ENCODE results near the gene TMEM63C.
A peak's percentile ranks its signal among the peaks of the same experiment; 100 is the strongest.

The TMEM63C gene

DNA sequence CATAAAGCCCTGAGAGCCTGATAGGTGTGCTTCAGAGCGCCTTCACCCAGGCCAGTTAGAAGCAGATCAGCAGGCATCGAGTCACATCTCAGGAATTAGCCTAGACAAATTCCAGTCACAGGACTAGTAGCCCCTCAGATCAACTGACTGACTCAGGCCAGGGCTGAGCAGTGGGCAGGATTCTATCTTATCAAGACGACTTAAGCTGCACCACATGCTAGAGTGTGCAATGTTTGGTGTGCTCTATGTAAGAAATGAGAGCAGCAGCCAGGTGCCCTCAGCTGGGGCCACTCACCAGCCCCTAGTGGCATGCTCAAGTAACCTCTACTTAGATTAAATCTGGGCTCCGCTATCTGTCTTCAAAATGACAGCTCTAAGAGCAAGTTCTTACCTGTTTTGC is 109.1 kb downstream of the TMEM63C start:
- TF ChIP-seq, protein P1, sequence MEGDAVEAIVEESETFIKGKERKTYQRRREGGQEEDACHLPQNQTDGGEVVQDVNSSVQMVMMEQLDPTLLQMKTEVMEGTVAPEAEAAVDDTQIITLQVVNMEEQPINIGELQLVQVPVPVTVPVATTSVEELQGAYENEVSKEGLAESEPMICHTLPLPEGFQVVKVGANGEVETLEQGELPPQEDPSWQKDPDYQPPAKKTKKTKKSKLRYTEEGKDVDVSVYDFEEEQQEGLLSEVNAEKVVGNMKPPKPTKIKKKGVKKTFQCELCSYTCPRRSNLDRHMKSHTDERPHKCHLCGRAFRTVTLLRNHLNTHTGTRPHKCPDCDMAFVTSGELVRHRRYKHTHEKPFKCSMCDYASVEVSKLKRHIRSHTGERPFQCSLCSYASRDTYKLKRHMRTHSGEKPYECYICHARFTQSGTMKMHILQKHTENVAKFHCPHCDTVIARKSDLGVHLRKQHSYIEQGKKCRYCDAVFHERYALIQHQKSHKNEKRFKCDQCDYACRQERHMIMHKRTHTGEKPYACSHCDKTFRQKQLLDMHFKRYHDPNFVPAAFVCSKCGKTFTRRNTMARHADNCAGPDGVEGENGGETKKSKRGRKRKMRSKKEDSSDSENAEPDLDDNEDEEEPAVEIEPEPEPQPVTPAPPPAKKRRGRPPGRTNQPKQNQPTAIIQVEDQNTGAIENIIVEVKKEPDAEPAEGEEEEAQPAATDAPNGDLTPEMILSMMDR (IDR thresholded peaks at IDR 0.05), result no peak
- Histone ChIP-seq H3K4me1 (ENCODE audit: control insufficient read depth in 1 of 2, insufficient read depth in 1 of 2, low read depth in 1 of 2, low read length in 1 of 2) (peaks cover 9 to 11% of the 10 kb centered on the region in 2 experiments), H3K27me3 (no peaks in the 10 kb centered on the region), H3K27ac (no peak overlapping the region), H3K9me3 (no peaks in the 10 kb centered on the region), H3K36me3 (no peaks in the 10 kb centered on the region), H3K4me3 (ENCODE audit: low read depth in 1 of 2, low read length in 1 of 2) (no peak overlapping the region)

DNA sequence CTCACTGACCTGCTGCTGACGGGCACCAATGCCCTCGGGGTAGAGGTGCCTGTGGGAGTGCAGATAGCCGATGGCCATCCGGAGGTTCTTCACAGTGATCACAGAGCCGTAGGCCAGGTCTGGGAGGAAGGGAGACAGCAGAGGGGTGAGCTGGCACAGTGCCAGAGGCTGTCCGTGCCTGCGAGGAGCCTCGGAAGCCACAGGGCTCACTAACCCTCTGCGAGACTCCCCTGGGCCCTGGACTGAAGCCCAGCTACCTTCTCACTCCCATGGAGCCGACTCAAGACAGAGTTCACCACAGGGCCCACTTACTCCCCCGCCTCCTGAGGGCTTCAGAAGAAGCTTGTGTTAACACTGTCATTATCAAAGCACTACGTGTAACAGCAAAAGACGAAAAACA is 114.6 kb downstream of the TMEM63C start:
- Histone ChIP-seq H3K27me3 (no peaks in the 10 kb centered on the region), H3K4me3 (ENCODE audit: low read depth in 1 of 2, low read length in 1 of 2) (no peak overlapping the region), H3K36me3 (no peaks in the 10 kb centered on the region), H3K27ac (no peak overlapping the region), H3K9me3 (no peaks in the 10 kb centered on the region), H3K4me1 (ENCODE audit: control insufficient read depth in 1 of 2, insufficient read depth in 1 of 2, low read depth in 1 of 2, low read length in 1 of 2) (peaks cover 5 to 7% of the 10 kb centered on the region in 2 experiments)
- TF ChIP-seq, protein P1 (IDR thresholded peaks at IDR 0.05), result no peak

DNA sequence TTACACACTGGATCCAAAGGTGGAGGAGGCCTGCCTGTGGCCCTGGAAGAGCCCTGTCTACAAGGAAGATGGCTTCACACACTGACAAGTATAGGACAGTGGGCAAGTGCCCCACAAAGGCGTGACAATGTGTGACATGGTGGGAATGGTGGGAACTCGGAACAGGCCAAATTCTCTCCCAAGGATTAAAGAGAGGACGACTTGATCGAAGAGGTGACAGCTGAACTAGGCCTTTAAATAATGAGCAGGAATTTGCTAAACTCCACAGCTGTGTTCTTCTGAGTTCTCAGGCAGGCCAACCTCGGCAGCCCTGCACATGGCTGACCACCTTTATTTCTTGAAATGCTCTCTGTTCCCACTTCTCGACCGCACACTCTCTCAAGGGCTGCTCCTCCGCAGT is 115.3 kb downstream of the TMEM63C start:
- Histone ChIP-seq H3K4me1 (ENCODE audit: control insufficient read depth in 1 of 2, insufficient read depth in 1 of 2, low read depth in 1 of 2, low read length in 1 of 2) (no peaks in the 10 kb centered on the region), H3K9me3 (no peaks in the 10 kb centered on the region), H3K27ac (no peak overlapping the region), H3K36me3 (no peaks in the 10 kb centered on the region), H3K27me3 (no peaks in the 10 kb centered on the region), H3K4me3 (ENCODE audit: low read depth in 1 of 2, low read length in 1 of 2) (no peak overlapping the region)
- TF ChIP-seq, protein P1 (IDR thresholded peaks at IDR 0.05), result no peak

DNA sequence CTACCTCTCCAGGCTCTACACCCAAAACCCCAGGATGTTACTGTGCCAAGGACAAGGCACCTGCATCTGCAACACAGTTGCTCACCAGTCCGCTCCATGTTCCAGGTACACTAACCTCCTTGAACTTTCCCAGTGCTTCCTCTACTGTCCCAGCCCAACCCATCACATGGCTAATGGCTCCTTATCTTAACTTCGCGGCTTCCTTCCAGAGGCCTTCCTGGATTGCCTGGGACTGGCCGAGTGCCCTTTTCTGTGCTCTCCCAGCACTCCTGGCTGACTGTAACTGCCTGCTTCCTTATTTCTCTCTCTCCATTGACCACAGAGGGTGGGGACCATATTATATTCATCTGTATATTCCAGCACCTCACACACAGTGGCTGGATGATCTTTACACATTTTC is 118.2 kb downstream of the TMEM63C start:
- Histone ChIP-seq H3K4me3 (ENCODE audit: low read depth in 1 of 2, low read length in 1 of 2) (no peak overlapping the region), H3K9me3 (no peaks in the 10 kb centered on the region), H3K4me1 (ENCODE audit: control insufficient read depth in 1 of 2, insufficient read depth in 1 of 2, low read depth in 1 of 2, low read length in 1 of 2) (no peaks in the 10 kb centered on the region), H3K27ac (no peak overlapping the region), H3K36me3 (no peaks in the 10 kb centered on the region), H3K27me3 (no peaks in the 10 kb centered on the region)
- TF ChIP-seq, protein P1 (IDR thresholded peaks at IDR 0.05), result no peak

DNA sequence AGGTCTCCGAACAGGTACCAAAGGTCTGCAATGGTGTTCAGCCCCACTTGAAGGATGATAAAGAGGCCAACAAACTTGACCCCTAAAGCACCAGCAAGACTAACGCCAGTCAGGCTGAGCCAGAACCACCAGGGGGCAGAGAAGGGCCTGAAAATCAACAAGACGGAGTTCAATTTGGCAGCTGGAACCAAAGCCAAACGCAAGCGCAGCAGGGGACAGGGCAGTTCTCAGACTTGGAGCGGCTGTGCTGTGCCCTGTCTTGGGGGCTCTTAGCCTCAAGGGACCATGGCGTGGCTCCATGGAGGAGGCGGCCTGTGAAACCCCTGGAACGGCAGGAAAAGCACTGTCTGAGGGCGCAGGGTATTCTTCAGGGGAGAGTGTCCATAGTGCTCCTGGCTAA is 119.5 kb downstream of the TMEM63C start:
- no peak overlapping the region for H3K27ac ChIP-seq
- H3K4me1 ChIP-seq (ENCODE audit: control insufficient read depth in 1 of 2, insufficient read depth in 1 of 2, low read depth in 1 of 2, low read length in 1 of 2), result no peaks in the 10 kb centered on the region
- no peak overlapping the region for H3K4me3 ChIP-seq (ENCODE audit: low read depth in 1 of 2, low read length in 1 of 2)
- no peaks in the 10 kb centered on the region for H3K27me3 ChIP-seq
- no peaks in the 10 kb centered on the region for H3K9me3 ChIP-seq
- TF ChIP-seq, protein P1 (IDR thresholded peaks at IDR 0.05), result peak; percentile 23
- H3K36me3 ChIP-seq, result no peaks in the 10 kb centered on the region

DNA sequence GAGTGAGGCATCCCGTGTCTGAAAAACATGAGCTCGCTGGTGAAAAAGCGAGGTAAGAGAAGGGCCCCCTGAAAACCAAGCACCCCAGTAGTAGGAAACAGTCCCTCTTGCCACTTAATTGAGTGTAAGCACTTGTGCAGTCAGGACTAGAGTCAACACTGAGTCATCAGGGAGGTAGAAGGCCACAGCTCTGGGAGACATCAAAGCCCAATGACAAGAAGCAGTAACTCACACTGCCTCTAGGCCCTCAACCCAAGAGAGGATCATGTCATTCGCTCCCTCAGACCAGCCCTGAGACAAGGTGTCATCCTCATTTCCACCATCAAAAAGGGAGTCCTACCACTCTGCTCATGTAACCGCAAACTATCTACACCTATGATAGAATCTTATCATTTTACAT is 121.3 kb downstream of the TMEM63C start:
- Histone ChIP-seq H3K36me3 (no peaks in the 10 kb centered on the region), H3K9me3 (no peaks in the 10 kb centered on the region), H3K4me1 (ENCODE audit: control insufficient read depth in 1 of 2, insufficient read depth in 1 of 2, low read depth in 1 of 2, low read length in 1 of 2) (no peaks in the 10 kb centered on the region), H3K27me3 (no peaks in the 10 kb centered on the region), H3K27ac (no peak overlapping the region), H3K4me3 (ENCODE audit: low read depth in 1 of 2, low read length in 1 of 2) (no peak overlapping the region)
- TF ChIP-seq, protein P1 (IDR thresholded peaks at IDR 0.05), result no peak
